Neural crest cell (in vitro differentiated cells): ENCODE measurements around the gene SMIM35. TPM values are rescaled to one million over a fixed set of nuclear protein-coding genes. Genes with fewer than 3 reads are reported as not detected.

Source experiments
- DNase-seq: peaks from one replicate; pipeline ENCODE4 v3.0.0; 2021; ENCODE audit warnings: low read depth, mixed read lengths, low spot score
- H3K27ac Mint-ChIP-seq: one replicate; pipeline ENCODE4 v1.8.0; 2021; ENCODE audit warnings: mild to moderate bottlenecking, mixed read lengths; ENCODE audit not compliant: unreplicated experiment
- H3K27me3 Mint-ChIP-seq: 2 replicates; pipeline ENCODE4 v1.8.0; 2021; ENCODE audit warnings: low read depth, mild to moderate bottlenecking, mixed read lengths
- H3K36me3 Mint-ChIP-seq: 2 replicates; pipeline ENCODE4 v1.8.0; 2021; ENCODE audit warnings: low read depth, mild to moderate bottlenecking, mixed read lengths
- H3K4me1 Mint-ChIP-seq: 2 replicates; pipeline ENCODE4 v1.8.0; 2021; ENCODE audit warnings: mixed read lengths
- H3K4me3 Mint-ChIP-seq: one replicate; pipeline ENCODE4 v1.8.0; 2021; ENCODE audit warnings: mild to moderate bottlenecking, mixed read lengths
- H3K9me3 Mint-ChIP-seq: 2 replicates; pipeline ENCODE4 v1.8.0; 2021; ENCODE audit warnings: mixed read lengths
- CTCF ChIP-seq: fragments of 200-600 bp; sonication (generic); conservative IDR thresholded peaks from 2 replicates; pipeline ENCODE4 v1.5.0; 2021; ENCODE audit warnings: antibody characterized with exemption, mild to moderate bottlenecking
- total RNA-seq: library from RNA; stranded (reverse); gene quantifications from 2 replicates; pipeline ENCODE4 v1.2.1, GENCODE V29; 2021

Gene SMIM35
- total RNA-seq, 1 donor from 2014 or later, result not detected

- peaks cover 7% of the 10 kb centered on the region for H3K4me1 Mint-ChIP-seq
- no peak overlapping the region for H3K4me3 Mint-ChIP-seq
- H3K36me3 Mint-ChIP-seq, result no peaks in the 10 kb centered on the region
- TF ChIP-seq CTCF, result no peak
- peaks cover 6% of the 10 kb centered on the region for H3K9me3 Mint-ChIP-seq
- no peak for DNase-seq
- H3K27me3 Mint-ChIP-seq, result no peaks in the 10 kb centered on the region
- no peak overlapping the region for H3K27ac Mint-ChIP-seq
These were observed 81.3 kb downstream of the SMIM35 start for GRCh38 chr11:118005224-118006152.

- Mint-ChIP-seq H3K4me3 (no peak overlapping the region), H3K4me1 (peaks cover 7% of the 10 kb centered on the region), H3K27me3 (no peaks in the 10 kb centered on the region), H3K27ac (peak overlapping the region; percentile 7), H3K36me3 (no peaks in the 10 kb centered on the region), H3K9me3 (peaks cover 6% of the 10 kb centered on the region)
- no peak for DNase-seq
- TF ChIP-seq CTCF, result no peak
These were observed 82.1 kb downstream of the SMIM35 start for GRCh38 chr11:118004543-118005223.

- H3K36me3 Mint-ChIP-seq, result no peaks in the 10 kb centered on the region
- H3K9me3 Mint-ChIP-seq, result peaks cover 6% of the 10 kb centered on the region
- no peak for DNase-seq
- no peak for TF ChIP-seq CTCF
- H3K4me1 Mint-ChIP-seq, result peaks cover 7% of the 10 kb centered on the region
- no peak overlapping the region for H3K4me3 Mint-ChIP-seq
- no peaks in the 10 kb centered on the region for H3K27me3 Mint-ChIP-seq
- H3K27ac Mint-ChIP-seq, result no peak overlapping the region
These were observed 83.3 kb downstream of the SMIM35 start for GRCh38 chr11:118003456-118003855.

- TF ChIP-seq CTCF, result no peak
These were observed 84.0 kb downstream of the SMIM35 start for GRCh38 chr11:118002541-118003423.

GRCh38 chr11:118002010-118002540, 84.7 kb downstream of the SMIM35 start:
- H3K4me1 Mint-ChIP-seq, result peaks cover 7% of the 10 kb centered on the region
- H3K9me3 Mint-ChIP-seq, result peaks cover 6% of the 10 kb centered on the region
- no peaks in the 10 kb centered on the region for H3K36me3 Mint-ChIP-seq
- no peak overlapping the region for H3K27ac Mint-ChIP-seq
- no peak for DNase-seq
- H3K27me3 Mint-ChIP-seq, result no peaks in the 10 kb centered on the region
- H3K4me3 Mint-ChIP-seq, result no peak overlapping the region
- TF ChIP-seq CTCF, result no peak

More at GRCh38 chr11:118002541-118003423, 84.0 kb downstream of the SMIM35 start:
- no peak overlapping the region for H3K27ac Mint-ChIP-seq
- H3K9me3 Mint-ChIP-seq, result peaks cover 6% of the 10 kb centered on the region
- peaks cover 7% of the 10 kb centered on the region for H3K4me1 Mint-ChIP-seq
- no peak for DNase-seq
- H3K4me3 Mint-ChIP-seq, result no peak overlapping the region
- no peaks in the 10 kb centered on the region for H3K27me3 Mint-ChIP-seq
- no peaks in the 10 kb centered on the region for H3K36me3 Mint-ChIP-seq
